ENCODE results near the gene MRM1.

GRCh38 chr17:36655726-36656125 lies 54.3 kb downstream of the MRM1 start:
- TF ChIP-seq POLR2A (IDR thresholded peaks at IDR 0.05) (no peak), CTCF (IDR thresholded peaks at IDR 0.05) (no peak), POLR2AphosphoS5 (IDR thresholded peaks at IDR 0.05) (no peak)

All from breast epithelium (tissue), 3 donors.